HG02571 (cell line): ENCODE measurements around the gene UNC13C.

Experiments used
- ATAC-seq: cut with Tn5 transposase; IDR thresholded peaks from one replicate; pipeline ENCODE4 v1.9.1; 2021; ENCODE audit warnings: mild to moderate bottlenecking, moderate library complexity; ENCODE audit not compliant: unreplicated experiment

Gene UNC13C

GRCh38 chr15:54608876-54609835, 630.9 kb downstream of the UNC13C start:
- no peak for ATAC-seq

DNA sequence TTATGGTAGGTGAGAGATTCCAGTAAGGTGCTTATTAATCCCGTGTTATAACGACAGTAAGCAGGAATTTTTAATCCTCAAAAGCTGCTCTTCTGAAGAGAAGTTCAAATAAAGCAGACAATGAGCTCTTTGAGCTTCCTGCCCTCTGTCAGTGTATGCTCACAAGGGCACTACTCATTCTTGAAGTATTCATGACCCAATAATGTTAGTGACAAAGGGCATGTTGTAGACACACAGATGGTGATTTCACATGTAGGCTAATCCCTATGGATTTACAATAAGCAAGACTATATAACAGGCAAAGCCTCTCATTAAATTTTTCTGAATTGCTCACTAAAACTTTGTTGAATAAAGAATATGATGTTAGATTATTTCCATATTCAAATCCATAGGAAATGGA, 639.9 kb downstream of the UNC13C start:
- no peak for ATAC-seq

GRCh38 chr15:54619180-54619579, 640.9 kb downstream of the UNC13C start:
- ATAC-seq: no peak

GRCh38 chr15:54620916-54621315, 642.7 kb downstream of the UNC13C start:
- ATAC-seq: no peak

- no peak for ATAC-seq
These were observed 657.9 kb downstream of the UNC13C start for GRCh38 chr15:54636147-54636546.

GRCh38 chr15:54638666-54639065, 660.4 kb downstream of the UNC13C start:
- ATAC-seq: no peak

DNA sequence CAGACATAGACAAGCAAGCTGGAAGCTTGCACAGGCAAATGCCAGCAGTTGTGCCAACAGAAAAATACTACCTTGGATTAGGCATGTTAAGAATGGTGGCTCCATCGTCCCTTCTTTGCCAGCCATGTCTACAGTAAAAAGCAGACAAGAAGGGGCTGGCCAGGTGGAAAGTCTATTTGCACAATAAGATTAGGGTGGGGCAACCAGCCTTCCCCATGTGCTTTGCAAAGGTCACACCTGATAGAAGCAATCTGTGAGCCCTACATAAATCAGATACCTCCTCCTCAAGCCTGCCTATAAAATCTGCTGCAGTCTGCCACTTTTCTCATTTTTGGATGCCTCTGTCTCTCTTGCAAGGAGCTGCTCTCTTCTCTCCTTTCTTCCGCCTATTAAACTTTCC, 662.6 kb downstream of the UNC13C start:
- ATAC-seq: no peak

DNA sequence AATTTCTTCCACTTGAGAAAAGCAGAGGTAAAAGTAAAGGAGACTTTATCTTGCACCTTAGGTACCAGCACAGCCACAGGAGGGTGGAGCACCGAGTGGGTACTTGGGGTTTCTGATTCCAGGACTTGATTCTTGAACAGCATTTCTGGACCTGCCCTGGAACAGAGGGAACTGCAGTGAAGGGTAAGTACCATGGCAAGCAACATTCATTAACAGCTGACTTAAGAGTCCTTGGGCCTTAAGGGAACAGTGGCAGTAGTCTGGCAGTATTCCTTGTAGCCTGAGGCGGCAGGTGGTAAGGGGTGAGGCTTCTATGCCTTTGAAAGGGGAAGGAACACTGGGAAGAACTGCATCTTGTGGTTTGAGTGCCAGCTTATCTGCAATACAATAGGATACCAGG, 666.6 kb downstream of the UNC13C start:
- no peak for ATAC-seq

DNA sequence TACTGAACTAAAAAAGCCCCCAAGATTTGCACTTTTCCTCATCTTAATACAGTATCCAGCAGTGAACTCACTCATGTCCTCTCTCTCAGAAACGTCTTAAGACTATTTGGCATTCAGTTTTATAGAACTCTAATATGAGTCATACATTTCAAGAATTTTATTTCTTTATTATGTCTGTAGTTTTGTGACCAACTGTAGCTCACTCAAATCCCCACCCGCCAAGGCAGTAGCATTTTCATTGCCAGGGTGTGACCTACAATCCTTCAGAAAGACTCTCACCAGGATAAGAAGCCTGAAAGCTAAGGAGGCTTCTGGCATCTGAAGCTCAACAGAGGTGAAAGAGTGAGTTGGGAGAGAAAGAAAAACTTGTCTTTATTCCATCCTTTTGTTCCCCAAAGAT, 681.4 kb downstream of the UNC13C start:
- ATAC-seq: no peak

- ATAC-seq: no peak
These were observed 682.1 kb downstream of the UNC13C start for GRCh38 chr15:54660356-54660755.

GRCh38 chr15:54675241-54675640, 697.0 kb downstream of the UNC13C start:
- ATAC-seq: no peak

DNA sequence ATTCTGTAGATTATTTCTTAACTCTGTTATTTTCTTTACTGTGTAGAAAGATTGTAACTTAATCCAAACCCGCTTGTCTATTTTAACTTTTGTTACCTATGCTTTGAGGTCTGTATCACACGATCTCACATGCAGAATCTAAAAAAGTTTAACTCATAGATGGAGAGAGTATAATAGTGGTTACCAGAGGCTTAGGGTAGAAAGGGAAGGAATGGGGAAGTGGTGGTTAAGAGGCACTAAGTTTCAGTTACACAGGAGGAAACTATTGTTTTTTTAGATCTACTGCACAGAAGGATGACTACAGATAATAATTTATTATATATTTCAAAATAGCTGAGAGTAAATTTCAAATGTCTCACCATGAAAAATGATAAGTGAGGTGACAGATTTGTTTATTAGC, 703.3 kb downstream of the UNC13C start:
- ATAC-seq: no peak
